ENCODE measurements around the gene SPPL2C.

Gene SPPL2C

GRCh38 chr17:45828582-45829133 is 16.0 kb upstream of the SPPL2C start:
- no peak for DNase-seq (ENCODE audit: low read depth)

GRCh38 chr17:45833920-45834319 is 10.8 kb upstream of the SPPL2C start:
- no peak for DNase-seq (ENCODE audit: low read depth)

- DNase-seq (ENCODE audit: low read depth), result no peak
Observed at GRCh38 chr17:45834471-45835396, 9.9 kb upstream of the SPPL2C start.

GRCh38 chr17:45835481-45835880 is 9.2 kb upstream of the SPPL2C start:
- no peak for DNase-seq (ENCODE audit: low read depth)

- DNase-seq (ENCODE audit: low read depth), result no peak
Observed at GRCh38 chr17:45836047-45837044, 8.3 kb upstream of the SPPL2C start.

GRCh38 chr17:45837187-45837586 is 7.5 kb upstream of the SPPL2C start:
- no peak for DNase-seq (ENCODE audit: low read depth)

- no peak for DNase-seq (ENCODE audit: low read depth)
Observed at GRCh38 chr17:45837603-45838002, 7.1 kb upstream of the SPPL2C start.

- no peak for DNase-seq (ENCODE audit: low read depth)
Observed at GRCh38 chr17:45838751-45839295, 5.9 kb upstream of the SPPL2C start.

- DNase-seq (ENCODE audit: low read depth), result no peak
Observed at GRCh38 chr17:45839442-45839841, 5.2 kb upstream of the SPPL2C start.

- no peak for DNase-seq (ENCODE audit: low read depth)
Observed at GRCh38 chr17:45841186-45841585, 3.5 kb upstream of the SPPL2C start.

- DNase-seq (ENCODE audit: low read depth), result no peak
Observed at GRCh38 chr17:45841883-45842525, 2.7 kb upstream of the SPPL2C start.

- DNase-seq (ENCODE audit: low read depth), result no peak
Observed at GRCh38 chr17:45843722-45844121, 959 bp upstream of the SPPL2C start.

- DNase-seq (ENCODE audit: low read depth), result no peak
Observed at GRCh38 chr17:45845376-45846185, 900 bp downstream of the SPPL2C start.

GRCh38 chr17:45846223-45846622 is 1.5 kb downstream of the SPPL2C start:
- no peak for DNase-seq (ENCODE audit: low read depth)

GRCh38 chr17:45846646-45847045 is 2.0 kb downstream of the SPPL2C start:
- DNase-seq (ENCODE audit: low read depth), result no peak

GRCh38 chr17:45847101-45847500 is 2.4 kb downstream of the SPPL2C start:
- no peak for DNase-seq (ENCODE audit: low read depth)

- no peak for DNase-seq (ENCODE audit: low read depth)
Observed at GRCh38 chr17:45847747-45848146, 3.1 kb downstream of the SPPL2C start.

- DNase-seq (ENCODE audit: low read depth), result no peak
Observed at GRCh38 chr17:45848405-45848804, 3.7 kb downstream of the SPPL2C start.

GRCh38 chr17:45848868-45849535 is 4.3 kb downstream of the SPPL2C start:
- no peak for DNase-seq (ENCODE audit: low read depth)

GRCh38 chr17:45849536-45849990 is 4.9 kb downstream of the SPPL2C start:
- DNase-seq (ENCODE audit: low read depth), result no peak

All from GM04503 (cell line).